ENCODE results near the gene GANAB.
"Not testable (repeated sequence)": the region's sequence is repeated elsewhere in the genome, so short reads cannot be mapped to it uniquely, and the experiment has no call there.

GANAB gene

GRCh38 chr11:62621027-62621566, 25.3 kb downstream of the GANAB start:
- DNase-seq = no peak

GRCh38 chr11:62616957-62617356, 29.5 kb downstream of the GANAB start:
- not testable (repeated sequence) for DNase-seq

DNA sequence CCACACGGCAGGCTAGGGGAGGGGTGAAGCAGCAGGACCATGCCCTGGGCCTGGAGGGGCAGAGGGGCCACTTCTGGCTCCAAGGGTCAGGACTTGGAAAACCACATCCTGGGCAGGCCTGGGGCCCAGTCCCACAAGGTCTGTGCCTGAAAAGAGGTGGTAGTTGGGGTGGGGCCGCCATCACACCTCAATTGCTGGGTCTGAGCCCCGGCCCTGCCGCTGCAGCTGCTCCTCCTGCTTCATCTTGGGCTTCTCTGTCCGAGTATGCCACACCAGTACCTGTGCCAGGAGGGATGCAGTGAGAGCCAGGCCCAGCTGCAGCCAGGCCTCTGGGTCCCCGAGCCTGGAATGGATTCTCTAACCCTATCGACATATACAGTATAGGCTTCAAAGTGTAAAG, 30.9 kb downstream of the GANAB start:
- DNase-seq = no peak

- no peak for DNase-seq
These were observed 32.1 kb downstream of the GANAB start for GRCh38 chr11:62614275-62614674.

GRCh38 chr11:62613291-62613778, 33.1 kb downstream of the GANAB start:
- DNase-seq = no peak

GRCh38 chr11:62612366-62613290, 33.8 kb downstream of the GANAB start, which contains the start of the genes EML3 and ROM1:
Gene EML3, minus strand, starts transcription at chr11:62612775. Its CDS starts 318 bp downstream, at chr11:62612457.
Gene ROM1, plus strand, starts transcription at chr11:62613257. Its CDS starts 25 bp downstream, at chr11:62613282.
- DNase-seq = peak; percentile 92

GRCh38 chr11:62611705-62612365, 34.6 kb downstream of the GANAB start:
- no peak for DNase-seq

- no peak for DNase-seq
These were observed 35.4 kb downstream of the GANAB start for GRCh38 chr11:62610814-62611704.

GRCh38 chr11:62610403-62610802, 36.0 kb downstream of the GANAB start:
- no peak for DNase-seq

DNA sequence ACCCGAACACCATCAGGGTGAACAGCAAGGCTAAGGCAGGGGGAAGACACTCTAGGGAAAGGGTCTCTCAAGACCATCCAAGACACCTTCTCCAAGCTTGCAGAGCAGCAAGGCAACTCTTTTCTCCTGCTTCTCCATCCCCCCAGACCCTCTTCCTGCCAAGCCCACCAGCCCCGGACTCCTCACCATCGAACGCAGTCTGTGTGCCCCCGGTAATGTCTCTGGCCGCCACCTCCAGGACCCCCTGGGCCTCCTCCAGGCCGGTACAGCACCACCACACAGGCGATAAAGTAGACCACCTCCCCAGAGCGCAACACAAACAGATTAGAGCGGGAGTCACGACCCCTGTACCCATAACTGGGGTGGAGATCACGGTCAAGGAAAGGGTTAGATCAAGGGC, 37.6 kb downstream of the GANAB start:
- DNase-seq = no peak

- DNase-seq = no peak
These were observed 38.7 kb downstream of the GANAB start for GRCh38 chr11:62607714-62608113.

- DNase-seq = no peak
These were observed 40.5 kb downstream of the GANAB start for GRCh38 chr11:62605902-62606301.

GRCh38 chr11:62605467-62605866, 40.9 kb downstream of the GANAB start:
- DNase-seq = no peak

DNA sequence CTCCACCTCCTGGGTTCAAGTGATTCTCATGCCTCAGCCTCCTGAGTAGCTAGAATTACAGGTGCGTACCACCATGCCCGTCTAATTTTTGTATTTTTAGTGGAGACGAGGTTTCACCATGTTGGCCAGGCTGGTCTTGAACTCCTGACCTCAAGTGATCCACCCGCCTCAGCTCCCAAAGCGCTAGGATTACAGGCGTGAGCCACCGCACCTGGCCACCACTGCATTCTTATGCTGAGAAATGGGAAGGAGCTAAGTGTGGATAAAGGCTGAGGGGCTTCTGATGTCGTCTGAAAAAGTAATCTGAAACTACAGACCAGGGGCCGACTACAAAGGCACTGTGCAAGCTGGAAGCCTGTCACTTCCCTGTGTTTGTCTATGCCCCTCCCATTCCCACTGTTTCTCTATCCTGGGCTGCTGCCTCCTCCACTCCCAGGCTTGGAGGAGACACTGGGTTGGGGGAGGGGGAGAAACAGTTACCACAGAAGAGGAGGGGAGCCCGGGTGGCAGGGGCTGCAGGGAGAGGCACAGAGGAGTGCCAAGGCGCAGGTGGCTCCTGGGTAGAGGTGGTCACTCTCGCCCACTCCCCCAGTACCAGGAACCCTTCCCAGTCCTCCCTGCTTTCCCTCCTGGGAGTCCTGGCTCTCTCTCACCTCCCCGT, 41.8 kb downstream of the GANAB start:
- no peak for DNase-seq

DNA sequence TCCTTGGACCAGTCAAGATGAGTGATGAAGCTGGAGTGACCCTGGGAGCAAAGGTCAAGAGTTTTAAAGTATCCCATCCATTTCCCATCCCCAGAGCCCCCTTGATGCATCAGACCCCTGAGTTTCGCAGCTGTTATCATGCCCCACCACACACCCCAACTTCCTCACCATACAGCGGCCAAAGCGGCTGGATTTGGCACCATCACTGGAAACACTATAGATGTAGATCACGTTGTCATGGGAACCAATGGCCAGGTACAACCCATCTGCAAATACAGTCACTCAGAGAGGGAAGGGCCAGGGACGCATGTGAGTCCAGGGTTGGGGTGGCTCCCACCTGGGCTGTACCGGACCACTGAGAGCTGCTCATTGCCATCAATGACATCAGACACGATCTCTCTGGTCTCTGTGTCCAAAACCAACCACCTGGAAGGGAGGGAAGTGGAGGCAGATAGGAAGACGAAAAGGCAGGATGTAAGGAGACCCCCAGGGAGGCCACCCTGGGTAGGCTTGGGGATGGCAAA, 42.6 kb downstream of the GANAB start:
- no peak for DNase-seq

GRCh38 chr11:62603072-62603408, 43.4 kb downstream of the GANAB start:
- no peak for DNase-seq

DNA sequence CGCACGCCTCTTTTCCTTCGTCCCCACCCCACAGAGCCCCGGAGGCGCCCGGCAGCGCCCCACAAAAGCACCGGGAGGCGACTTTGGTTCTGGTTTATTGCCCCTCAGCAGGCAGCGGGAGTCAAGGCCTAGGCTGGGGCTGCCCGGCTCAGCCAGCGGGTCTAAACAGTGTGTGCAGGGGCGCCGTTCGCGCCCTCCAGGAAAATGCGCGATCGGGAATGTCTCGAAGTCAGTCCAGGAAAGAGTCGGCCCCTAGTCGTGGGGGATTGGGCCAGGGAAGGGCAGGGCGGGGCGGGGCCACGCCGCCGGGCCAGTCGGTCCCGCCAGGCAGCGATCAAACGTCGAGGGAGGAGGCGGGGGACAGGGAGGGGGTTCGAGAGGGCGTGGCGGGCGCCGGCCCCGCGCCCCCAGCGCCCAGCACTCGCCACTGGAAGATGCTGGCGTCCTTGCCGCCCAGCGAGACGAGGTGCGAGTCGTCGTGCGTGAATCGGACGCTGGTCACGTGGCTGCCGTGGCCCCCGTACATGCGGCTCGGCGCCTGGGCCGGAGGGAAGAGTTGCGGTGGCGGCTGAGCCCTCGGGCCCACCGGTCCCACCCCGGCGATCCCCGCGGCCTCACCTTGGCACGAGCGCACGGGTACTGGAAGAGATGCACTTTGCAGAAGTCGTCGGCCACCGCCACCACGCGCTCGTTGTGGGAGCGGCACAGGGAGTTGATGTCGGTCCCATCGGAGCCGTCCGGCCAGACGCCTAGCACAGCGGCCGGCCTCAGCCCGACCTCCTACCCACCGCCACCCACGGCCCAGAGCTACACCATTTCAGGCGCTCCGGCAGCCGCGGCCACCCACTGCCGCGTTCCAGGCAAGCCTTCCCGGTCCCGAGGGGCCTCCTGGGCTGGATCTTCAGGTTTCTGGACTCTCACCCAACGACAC, 44.0 kb downstream of the GANAB start:
- DNase-seq = no peak

- peak; percentile 100 for DNase-seq
These were observed 44.9 kb downstream of the GANAB start, which contains the start of gene MTA2 for GRCh38 chr11:62601372-62602140. Gene MTA2, minus strand, starts transcription at chr11:62601865. Its CDS starts 415 bp downstream, at chr11:62601450.

DNA sequence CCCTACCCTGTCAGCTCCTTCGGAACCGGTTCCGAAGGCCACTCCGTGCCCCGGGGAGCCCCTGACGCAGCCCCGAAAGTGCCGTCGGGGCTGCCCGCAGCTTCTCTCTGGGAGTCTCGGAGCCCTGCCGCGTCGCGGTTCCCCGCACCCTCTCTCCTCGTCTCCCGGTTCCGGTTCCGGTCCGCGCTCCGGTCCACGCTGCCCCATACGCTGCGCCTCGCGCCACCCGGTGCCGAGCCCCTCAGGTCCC, 45.4 kb downstream of the GANAB start:
- no peak for DNase-seq
